ENCODE data around the gene CREM. TPM values are rescaled to one million over a fixed set of nuclear protein-coding genes. Genes with fewer than 3 reads are reported as not detected.

The CREM gene
- total RNA-seq, 1 experiment from 2014 or later = 24.7 TPM

- H3K27ac Mint-ChIP-seq (ENCODE audit: unreplicated experiment) = no peak overlapping the region
- BruUV-seq (replicated peaks) = no TSS peak
- H3K4me3 Mint-ChIP-seq (ENCODE audit: unreplicated experiment) = no peak overlapping the region
- H3K4me1 ChIP-seq = peaks cover 11% of the 10 kb centered on the region
- H3K4me3 ChIP-seq (ENCODE audit: low read depth, low read length) = no peak overlapping the region
- CTCF ChIA-PET = no interaction called here
- H3K36me3 Mint-ChIP-seq (ENCODE audit: insufficient read depth, unreplicated experiment) = no peaks in the 10 kb centered on the region
- no peaks in the 10 kb centered on the region for H3K36me3 ChIP-seq (ENCODE audit: control insufficient read depth, insufficient read depth, low read length)
- H3K9me3 ChIP-seq = no peaks in the 10 kb centered on the region; the same call in 1 of the 2 replicates
- no peaks in the 10 kb centered on the region for H3K9me3 Mint-ChIP-seq (ENCODE audit: unreplicated experiment)
- intact Hi-C loops (cut with micrococcal nuclease; ENCODE audit: unreplicated experiment) = no loop called here
- H3K4me1 Mint-ChIP-seq (ENCODE audit: low read depth, unreplicated experiment) = no peaks in the 10 kb centered on the region
- no peak for TF ChIP-seq CTCF (IDR thresholded peaks at IDR 0.05; ENCODE audit: insufficient read depth in 1 of 2, low read depth in 1 of 2, low read length in 1 of 2, severe bottlenecking in 1 of 2, unreplicated experiment in 1 of 2)
- H3K27me3 Mint-ChIP-seq (ENCODE audit: insufficient read depth, unreplicated experiment) = no peaks in the 10 kb centered on the region
- POLR2A ChIA-PET = no interaction called here
- H3K27me3 ChIP-seq (replicated peaks; ENCODE audit: control insufficient read depth, insufficient read depth, low read length) = no peaks in the 10 kb centered on the region
- DNase-seq = no peak
Measured at GRCh38 chr10:35136263-35136815, 9.7 kb downstream of the CREM start.

DNA sequence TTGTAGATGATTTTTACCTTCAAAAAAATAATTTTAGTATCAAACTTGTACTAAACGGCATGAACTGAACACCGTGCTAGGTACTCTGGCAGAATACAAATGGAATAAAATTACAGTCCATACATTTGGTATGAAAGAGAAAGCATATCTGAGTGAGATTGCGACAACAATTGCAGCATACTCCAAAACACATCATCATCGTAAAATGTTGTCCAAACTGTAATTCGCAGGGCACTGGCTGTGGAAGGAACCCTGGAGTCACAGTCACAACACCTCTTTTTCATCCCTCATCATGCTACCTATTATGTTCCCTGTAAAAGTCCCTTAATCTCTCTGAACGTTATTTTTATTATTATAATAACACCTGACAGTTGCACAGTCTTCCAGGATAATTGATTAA lies 13.5 kb downstream of the CREM start:
- H3K36me3 Mint-ChIP-seq (ENCODE audit: insufficient read depth, unreplicated experiment) = no peaks in the 10 kb centered on the region
- H3K4me3 Mint-ChIP-seq (ENCODE audit: unreplicated experiment) = no peak overlapping the region
- H3K9me3 ChIP-seq = no peaks in the 10 kb centered on the region
- H3K27me3 Mint-ChIP-seq (ENCODE audit: insufficient read depth, unreplicated experiment) = no peaks in the 10 kb centered on the region
- no peaks in the 10 kb centered on the region for H3K9me3 Mint-ChIP-seq (ENCODE audit: unreplicated experiment)
- no peak overlapping the region for H3K27ac Mint-ChIP-seq (ENCODE audit: unreplicated experiment)
- POLR2A ChIA-PET = no interaction called here
- no TSS peak for BruUV-seq (replicated peaks)
- CTCF ChIA-PET = no interaction called here
- no peak for TF ChIP-seq CTCF (IDR thresholded peaks at IDR 0.05; ENCODE audit: insufficient read depth in 1 of 2, low read depth in 1 of 2, low read length in 1 of 2, severe bottlenecking in 1 of 2, unreplicated experiment in 1 of 2)
- no peak for DNase-seq
- peaks cover 12% of the 10 kb centered on the region for H3K4me1 ChIP-seq
- no peaks in the 10 kb centered on the region for H3K36me3 ChIP-seq (ENCODE audit: control insufficient read depth, insufficient read depth, low read length)
- intact Hi-C loops (cut with micrococcal nuclease; ENCODE audit: unreplicated experiment) = no loop called here
- H3K4me1 Mint-ChIP-seq (ENCODE audit: low read depth, unreplicated experiment) = no peaks in the 10 kb centered on the region
- H3K27me3 ChIP-seq (replicated peaks; ENCODE audit: control insufficient read depth, insufficient read depth, low read length) = no peaks in the 10 kb centered on the region
- H3K4me3 ChIP-seq (ENCODE audit: low read depth, low read length) = no peak overlapping the region

GRCh38 chr10:35140727-35141126 lies 14.1 kb downstream of the CREM start:
- DNase-seq = no peak
- Mint-ChIP-seq H3K4me3 (ENCODE audit: unreplicated experiment) (no peak overlapping the region), H3K36me3 (ENCODE audit: insufficient read depth, unreplicated experiment) (no peaks in the 10 kb centered on the region), H3K27ac (ENCODE audit: unreplicated experiment) (no peak overlapping the region), H3K9me3 (ENCODE audit: unreplicated experiment) (no peaks in the 10 kb centered on the region), H3K4me1 (ENCODE audit: low read depth, unreplicated experiment) (no peaks in the 10 kb centered on the region), H3K27me3 (ENCODE audit: insufficient read depth, unreplicated experiment) (no peaks in the 10 kb centered on the region)
- Histone ChIP-seq H3K9me3 (no peaks in the 10 kb centered on the region), H3K4me1 (peaks cover 12% of the 10 kb centered on the region), H3K4me3 (ENCODE audit: low read depth, low read length) (no peak overlapping the region), H3K36me3 (ENCODE audit: control insufficient read depth, insufficient read depth, low read length) (no peaks in the 10 kb centered on the region), H3K27me3 (replicated peaks; ENCODE audit: control insufficient read depth, insufficient read depth, low read length) (no peaks in the 10 kb centered on the region)
- intact Hi-C loops (cut with micrococcal nuclease; ENCODE audit: unreplicated experiment) = no loop called here
- no TSS peak for BruUV-seq (replicated peaks)
- ChIA-PET POLR2A (no interaction called here), CTCF (no interaction called here)
- TF ChIP-seq CTCF (IDR thresholded peaks at IDR 0.05; ENCODE audit: insufficient read depth in 1 of 2, low read depth in 1 of 2, low read length in 1 of 2, severe bottlenecking in 1 of 2, unreplicated experiment in 1 of 2) = no peak

Data from Caco-2 (cell line).